Measurements from ENCODE around the gene PLEKHH2.

DNA sequence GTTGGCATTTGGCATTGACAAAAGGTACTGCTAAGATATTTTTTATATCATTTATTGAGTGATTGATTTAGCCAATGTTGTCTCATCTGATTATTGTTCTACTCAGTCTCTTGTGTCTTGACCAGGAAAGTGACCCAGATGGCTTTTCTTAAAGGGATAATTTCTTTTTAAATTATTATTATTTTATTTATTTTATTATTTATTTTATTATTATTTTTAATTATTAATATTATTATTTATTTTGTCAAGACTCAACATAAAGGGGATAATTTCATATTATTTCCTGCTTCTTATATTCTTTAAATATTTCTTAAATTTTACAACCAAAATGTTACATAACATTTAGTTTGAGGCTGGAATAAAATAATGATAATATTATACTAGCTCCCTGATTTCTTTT is 163.8 kb downstream of the PLEKHH2 start:
- TF ChIP-seq EZH2 (IDR thresholded peaks at IDR 0.05; ENCODE audit: insufficient read depth, poor library complexity, severe bottlenecking) (no peak), EZH2phosphoT487 (IDR thresholded peaks at IDR 0.05; ENCODE audit: insufficient read depth, low read depth) (no peak)
